BJ (cell line): Measurements from ENCODE around the gene CEL. TPM values are rescaled to one million over a fixed set of nuclear protein-coding genes. Genes with fewer than 3 reads are reported as not detected.
"Not testable (repeated sequence)": the region's sequence is repeated elsewhere in the genome, so short reads cannot be mapped to it uniquely, and the experiment has no call there.

Experiments
- CTCF ChIA-PET: fragments of 350-600 bp; formaldehyde crosslinking; extraction: SDS; loops from one replicate; lab custom pipeline; 2021; ENCODE audit warnings: antibody characterized with exemption, inconsistent platforms; lab: Yijun Ruan, JAX
- POLR2A ChIA-PET: fragments of 300-600 bp; sonication (Branson Sonifier 250); formaldehyde crosslinking; extraction: SDS; loops from one replicate; lab custom pipeline; 2021; ENCODE audit warnings: antibody characterized with exemption; lab: Charles Lee
- DNase-seq: peaks from one replicate; pipeline ENCODE4 v3.0.0-alpha.2; 2011; ENCODE audit warnings: low read depth
- H3K27me3 ChIP-seq: 2 replicates; pipeline ENCODE4 v1.6.0; 2011; ENCODE audit warnings: low read length; ENCODE audit not compliant: control insufficient read depth, insufficient read depth
- H3K36me3 ChIP-seq: 2 replicates; pipeline ENCODE4 v1.5.1; 2011; ENCODE audit warnings: low read length; ENCODE audit not compliant: control insufficient read depth, insufficient read depth
- H3K4me3 ChIP-seq: 2 replicates; pipeline ENCODE4 v1.5.1; 2011; ENCODE audit warnings: low read depth, mild to moderate bottlenecking, control low read depth, low read length
- CTCF ChIP-seq: IDR thresholded peaks from 2 replicates; pipeline ENCODE4 v1.5.1; 2011; ENCODE audit warnings: low read depth, mild to moderate bottlenecking, control low read depth, inconsistent platforms, low read length, moderate library complexity; ENCODE audit not compliant: insufficient read depth
- polyA plus RNA-seq: library from polyadenylated mRNA; depleted of rRNA; stranded (reverse); fragments of >200 nt; gene quantifications from 2 replicates; pipeline ENCODE4 v1.2.3, GENCODE V29; 2011

The CEL gene
- polyA plus RNA-seq, 1 experiment: 0.49 TPM

- Histone ChIP-seq H3K27me3 (no peaks in the 10 kb centered on the region), H3K36me3 (peaks cover 2% of the 10 kb centered on the region; the same call in 1 of the 2 replicates), H3K4me3 (no peak overlapping the region)
- no peak for TF ChIP-seq CTCF
- ChIA-PET CTCF (no interaction called here), POLR2A (interaction anchor here (1.0 kb wide), 1 partner anchor 9 kb away, joined by 3 read pairs; no protein-coding TSS in a partner anchor)
- DNase-seq: no peak
These were observed 5.2 kb downstream of the CEL start for GRCh38 chr9:133067006-133067405.

- Histone ChIP-seq H3K27me3 (no peaks in the 10 kb centered on the region), H3K4me3 (no peak overlapping the region), H3K36me3 (peaks cover 2% of the 10 kb centered on the region; the same call in 1 of the 2 replicates)
- DNase-seq: no peak
- CTCF ChIA-PET: no interaction called here
- TF ChIP-seq CTCF: no peak
- POLR2A ChIA-PET: no interaction called here
These were observed 6.0 kb downstream of the CEL start for GRCh38 chr9:133067813-133068212.

GRCh38 chr9:133068431-133068830 lies 6.7 kb downstream of the CEL start:
- DNase-seq, CTCF ChIA-PET, H3K36me3 ChIP-seq, H3K27me3 ChIP-seq, POLR2A ChIA-PET, H3K4me3 ChIP-seq: not testable (repeated sequence)

GRCh38 chr9:133070500-133070961 lies 8.8 kb downstream of the CEL start:
- H3K27me3 ChIP-seq, POLR2A ChIA-PET, H3K4me3 ChIP-seq, DNase-seq, CTCF ChIA-PET, H3K36me3 ChIP-seq: not testable (repeated sequence)

- H3K4me3 ChIP-seq, H3K36me3 ChIP-seq, H3K27me3 ChIP-seq, CTCF ChIA-PET, DNase-seq, POLR2A ChIA-PET: not testable (repeated sequence)
These were observed 9.2 kb downstream of the CEL start for GRCh38 chr9:133070985-133071384.

- no peak for DNase-seq
- no peaks in the 10 kb centered on the region for H3K36me3 ChIP-seq
- H3K27me3 ChIP-seq: no peaks in the 10 kb centered on the region
- POLR2A ChIA-PET: no interaction called here
- no peak overlapping the region for H3K4me3 ChIP-seq
- CTCF ChIA-PET: no interaction called here
- no peak for TF ChIP-seq CTCF
These were observed 9.8 kb downstream of the CEL start for GRCh38 chr9:133071484-133072150.

- CTCF ChIA-PET, H3K36me3 ChIP-seq, H3K27me3 ChIP-seq, POLR2A ChIA-PET, DNase-seq, H3K4me3 ChIP-seq: not testable (repeated sequence)
These were observed 10.4 kb downstream of the CEL start for GRCh38 chr9:133072210-133072609.
